Omental fat pad (tissue), 4 donors: Measurements from ENCODE around the gene TMEFF1. TPM values are rescaled to one million over a fixed set of nuclear protein-coding genes. Genes with fewer than 3 reads are reported as not detected.

ENCODE experiments used
- ATAC-seq: fragments of 150-250 bp; one replicate; pipeline ENCODE4 v1.9.1; 2016; ENCODE audit warnings: mild to moderate bottlenecking, moderate library complexity; ENCODE audit not compliant: low FRiP score
- DNase-seq: peaks from one replicate; pipeline ENCODE4 v3.0.0-alpha.2; 2019; ENCODE audit warnings: low spot score
- CTCF ChIP-seq, 3 donors: fragments of 450-650 bp; IDR thresholded peaks; one replicate each; pipeline ENCODE4 v1.5.1; 2016 to 2017; ENCODE audit warnings: antibody characterized with exemption in 3 of 3, mild to moderate bottlenecking in 3 of 3, moderate library complexity in 2 of 3
- total RNA-seq, 4 donors: library from RNA; depleted of rRNA; stranded (reverse); fragments of >200 nt; gene quantifications; one replicate each; pipeline ENCODE4 v1.1.0, GENCODE V29; 2016

The TMEFF1 gene
- total RNA-seq, 4 donors from 2014 or later: 0.60 to 2.4 TPM; not detected in 2

GRCh38 chr9:100589582-100589981, 116.6 kb downstream of the TMEFF1 start:
- no peak for DNase-seq
- no peak for ATAC-seq

GRCh38 chr9:100590481-100590880, 117.5 kb downstream of the TMEFF1 start:
- ATAC-seq (no peak), DNase-seq (no peak)
- no peak for TF ChIP-seq CTCF (IDR thresholded peaks at IDR 0.05)

More at GRCh38 chr9:100589582-100589981, 116.6 kb downstream of the TMEFF1 start:
- TF ChIP-seq CTCF (IDR thresholded peaks at IDR 0.05): no peak

- no peak for ATAC-seq
- no peak for DNase-seq
- no peak for TF ChIP-seq CTCF (IDR thresholded peaks at IDR 0.05)
Observed at GRCh38 chr9:100591139-100591538, 118.2 kb downstream of the TMEFF1 start.

GRCh38 chr9:100591639-100592412, 118.9 kb downstream of the TMEFF1 start:
- no peak for TF ChIP-seq CTCF (IDR thresholded peaks at IDR 0.05)
- no peak for DNase-seq
- ATAC-seq: no peak

GRCh38 chr9:100595391-100596199, 122.6 kb downstream of the TMEFF1 start:
- ATAC-seq (peak; percentile 69), DNase-seq (no peak)
- TF ChIP-seq CTCF (IDR thresholded peaks at IDR 0.05): peak in 1 of 3 donors; percentile 48

GRCh38 chr9:100597236-100597635, 124.3 kb downstream of the TMEFF1 start:
- ATAC-seq (no peak), DNase-seq (no peak)
- TF ChIP-seq CTCF (IDR thresholded peaks at IDR 0.05): no peak
